Measurements from ENCODE around the gene SELENON. TPM values are rescaled to one million over a fixed set of nuclear protein-coding genes. Genes with fewer than 3 reads are reported as not detected.

Gene SELENON
- total RNA-seq, 1 experiment from 2014 or later, result 38.3 TPM

- in situ Hi-C loops (cut with HindIII; ENCODE audit: low pct_unique_long_range_greater_than_20kb, low sequenced_read_pairs), result no loop called here
- no peak for DNase-seq (ENCODE audit: low read depth, low spot score)
Observed at GRCh38 chr1:25815208-25816111, 15.5 kb downstream of the SELENON start.

- in situ Hi-C loops (cut with HindIII; ENCODE audit: low pct_unique_long_range_greater_than_20kb, low sequenced_read_pairs), result no loop called here
- no peak for DNase-seq (ENCODE audit: low read depth, low spot score)
Observed at GRCh38 chr1:25816112-25816718, 16.2 kb downstream of the SELENON start.

GRCh38 chr1:25817840-25818501, 18.0 kb downstream of the SELENON start:
- in situ Hi-C loops (cut with HindIII; ENCODE audit: low pct_unique_long_range_greater_than_20kb, low sequenced_read_pairs), result no loop called here

GRCh38 chr1:25818569-25818968, 18.6 kb downstream of the SELENON start:
- in situ Hi-C loops (cut with HindIII; ENCODE audit: low pct_unique_long_range_greater_than_20kb, low sequenced_read_pairs), result no loop called here
- DNase-seq (ENCODE audit: low read depth, low spot score), result no peak

More at GRCh38 chr1:25817840-25818501, 18.0 kb downstream of the SELENON start:
- no peak for DNase-seq (ENCODE audit: low read depth, low spot score)

GRCh38 chr1:25819491-25820246, 19.7 kb downstream of the SELENON start, which contains the start of gene MTFR1L:
Gene MTFR1L (plus strand): TSS chr1:25819954. CDS start chr1:25823105, 3,151 bp downstream.
- peak; percentile 64 for DNase-seq (ENCODE audit: low read depth, low spot score)
- in situ Hi-C loops (cut with HindIII; ENCODE audit: low pct_unique_long_range_greater_than_20kb, low sequenced_read_pairs), result no loop called here

GRCh38 chr1:25820247-25821111, 20.5 kb downstream of the SELENON start:
- in situ Hi-C loops (cut with HindIII; ENCODE audit: low pct_unique_long_range_greater_than_20kb, low sequenced_read_pairs), result no loop called here
- DNase-seq (ENCODE audit: low read depth, low spot score), result peak; percentile 37

- in situ Hi-C loops (cut with HindIII; ENCODE audit: low pct_unique_long_range_greater_than_20kb, low sequenced_read_pairs), result no loop called here
- no peak for DNase-seq (ENCODE audit: low read depth, low spot score)
Observed at GRCh38 chr1:25821112-25821476, 21.1 kb downstream of the SELENON start.

- in situ Hi-C loops (cut with HindIII; ENCODE audit: low pct_unique_long_range_greater_than_20kb, low sequenced_read_pairs), result no loop called here
- DNase-seq (ENCODE audit: low read depth, low spot score), result no peak
Observed at GRCh38 chr1:25821630-25822091, 21.7 kb downstream of the SELENON start.

GRCh38 chr1:25825605-25826004, 25.6 kb downstream of the SELENON start:
- DNase-seq (ENCODE audit: low read depth, low spot score), result peak; percentile 79
- in situ Hi-C loops (cut with HindIII; ENCODE audit: low pct_unique_long_range_greater_than_20kb, low sequenced_read_pairs), result no loop called here

- DNase-seq (ENCODE audit: low read depth, low spot score), result no peak
- in situ Hi-C loops (cut with HindIII; ENCODE audit: low pct_unique_long_range_greater_than_20kb, low sequenced_read_pairs), result no loop called here
Observed at GRCh38 chr1:25826571-25826970, 26.6 kb downstream of the SELENON start.

- DNase-seq (ENCODE audit: low read depth, low spot score), result no peak
- in situ Hi-C loops (cut with HindIII; ENCODE audit: low pct_unique_long_range_greater_than_20kb, low sequenced_read_pairs), result no loop called here
Observed at GRCh38 chr1:25828491-25828890, 28.5 kb downstream of the SELENON start.

GRCh38 chr1:25829046-25829445, 29.1 kb downstream of the SELENON start:
- no peak for DNase-seq (ENCODE audit: low read depth, low spot score)
- in situ Hi-C loops (cut with HindIII; ENCODE audit: low pct_unique_long_range_greater_than_20kb, low sequenced_read_pairs), result no loop called here

GRCh38 chr1:25831569-25832196, 31.7 kb downstream of the SELENON start:
- in situ Hi-C loops (cut with HindIII; ENCODE audit: low pct_unique_long_range_greater_than_20kb, low sequenced_read_pairs), result no loop called here
- DNase-seq (ENCODE audit: low read depth, low spot score), result no peak

- DNase-seq (ENCODE audit: low read depth, low spot score), result no peak
- in situ Hi-C loops (cut with HindIII; ENCODE audit: low pct_unique_long_range_greater_than_20kb, low sequenced_read_pairs), result no loop called here
Observed at GRCh38 chr1:25832336-25833037, 32.5 kb downstream of the SELENON start.

- in situ Hi-C loops (cut with HindIII; ENCODE audit: low pct_unique_long_range_greater_than_20kb, low sequenced_read_pairs), result no loop called here
- DNase-seq (ENCODE audit: low read depth, low spot score), result no peak
Observed at GRCh38 chr1:25833158-25833557, 33.2 kb downstream of the SELENON start.

GRCh38 chr1:25834894-25835293, 34.9 kb downstream of the SELENON start:
- DNase-seq (ENCODE audit: low read depth, low spot score), result no peak
- in situ Hi-C loops (cut with HindIII; ENCODE audit: low pct_unique_long_range_greater_than_20kb, low sequenced_read_pairs), result no loop called here

Measured in SK-MEL-5 (cell line).